CD4-positive, alpha-beta T cell (primary cell): Measurements from ENCODE around the gene SRC. TPM values are rescaled to one million over a fixed set of nuclear protein-coding genes. Genes with fewer than 3 reads are reported as not detected.
A peak's percentile ranks its signal among the peaks of the same experiment; 100 is the strongest.

Experiments used
- ATAC-seq: fragments of 200-7000 bp; cut with Tn5 transposase; one replicate; pipeline ENCODE4 v1.10.0; 2022; ENCODE audit warnings: mild to moderate bottlenecking; ENCODE audit not compliant: poor library complexity
- CTCF ChIA-PET: fragments of 350-600 bp; sonication (Branson Sonifier 250); formaldehyde crosslinking; loops from one replicate; lab custom pipeline; 2021; ENCODE audit warnings: antibody characterized with exemption, inconsistent platforms; lab: Charles Lee
- POLR2A ChIA-PET: fragments of 350-600 bp; sonication (Branson Sonifier 250); formaldehyde crosslinking; loops from one replicate; lab custom pipeline; 2021; ENCODE audit warnings: antibody characterized with exemption, inconsistent platforms; lab: Charles Lee
- DNase-seq, 14 experiments: peaks; one replicate each; pipeline ENCODE4 v3.0.0-alpha.2; 2013 to 2020; ENCODE audit warnings: mixed read lengths in 2 of 14
- H3K27ac ChIP-seq, 2 donors: one replicate each; pipeline versions ENCODE4 v1.5.1 to v1.7.0; 2013; ENCODE audit warnings: low read length in 2 of 2, low read depth in 1 of 2, mild to moderate bottlenecking in 1 of 2
- H3K27me3 ChIP-seq, 2 experiments: 1 replicate in 1 of 2; 2 replicates in 1 of 2; pipeline versions ENCODE4 v1.6.1 to v1.7.0; 2013; ENCODE audit warnings: low read length in 2 of 2, control low read depth in 1 of 2, mild to moderate bottlenecking in 1 of 2, moderate library complexity in 1 of 2; ENCODE audit not compliant: insufficient read depth in 2 of 2, control insufficient read depth in 1 of 2
- H3K36me3 ChIP-seq: one replicate; pipeline ENCODE4 v1.6.1; 2013; ENCODE audit warnings: low read length, control low read depth; ENCODE audit not compliant: insufficient read depth
- H3K4me1 ChIP-seq: one replicate; pipeline ENCODE4 v1.6.1; 2013; ENCODE audit warnings: low read length, control low read depth; ENCODE audit not compliant: insufficient read depth
- H3K4me3 ChIP-seq: one replicate; pipeline ENCODE4 v1.5.1; 2013; ENCODE audit warnings: mild to moderate bottlenecking, low read length, moderate library complexity
- H3K9me3 ChIP-seq, 2 experiments: 1 replicate in 1 of 2; 2 replicates in 1 of 2; pipeline versions ENCODE4 v1.6.1 to v1.7.0; 2013; ENCODE audit warnings: low read length in 2 of 2, mild to moderate bottlenecking in 2 of 2, control low read depth in 1 of 2, moderate library complexity in 1 of 2; ENCODE audit not compliant: control insufficient read depth in 1 of 2, insufficient read depth in 1 of 2
- H3K27ac Mint-ChIP-seq: one replicate; pipeline ENCODE4 v1.8.0; 2020; ENCODE audit warnings: mixed read lengths
- H3K27me3 Mint-ChIP-seq: one replicate; pipeline ENCODE4 v1.8.0; 2021; ENCODE audit warnings: mixed read lengths
- H3K36me3 Mint-ChIP-seq: one replicate; pipeline ENCODE4 v1.8.0; 2021; ENCODE audit warnings: low read depth, mixed read lengths
- H3K4me1 Mint-ChIP-seq: one replicate; pipeline ENCODE4 v1.8.0; 2021; ENCODE audit warnings: low read depth, mixed read lengths
- H3K4me3 Mint-ChIP-seq: one replicate; pipeline ENCODE4 v1.8.0; 2020; ENCODE audit warnings: mild to moderate bottlenecking, mixed read lengths
- H3K9me3 Mint-ChIP-seq: one replicate; pipeline ENCODE4 v1.8.0; 2020; ENCODE audit warnings: mixed read lengths
- intact Hi-C, 2 experiments: fragments of 100-400 bp; cut with DNase I in 1 of 2; cut with micrococcal nuclease in 1 of 2; formaldehyde crosslinking; loops; one replicate each; pipeline versions ENCODE4 v1.15.1 to v1.9.0; 2023 to 2025; cut with DNase I, micrococcal nuclease
- total RNA-seq, 174 experiments: library from RNA in 2 of 174; stranded (reverse) in 2 of 174; gene quantifications; one replicate each; pipeline ENCODE4 v1.2.3 and lab custom pipeline; 2021 to 2026
- TF ChIP-seq, protein P1 (sequence below): fragments of 200-600 bp; IDR thresholded peaks from one replicate; pipeline ENCODE4 v1.8.0; 2022; ENCODE audit warnings: antibody characterized with exemption, mild to moderate bottlenecking

SRC gene
- total RNA-seq, 2 experiments from 2014 or later: 2.5 to 3.1 TPM

DNA sequence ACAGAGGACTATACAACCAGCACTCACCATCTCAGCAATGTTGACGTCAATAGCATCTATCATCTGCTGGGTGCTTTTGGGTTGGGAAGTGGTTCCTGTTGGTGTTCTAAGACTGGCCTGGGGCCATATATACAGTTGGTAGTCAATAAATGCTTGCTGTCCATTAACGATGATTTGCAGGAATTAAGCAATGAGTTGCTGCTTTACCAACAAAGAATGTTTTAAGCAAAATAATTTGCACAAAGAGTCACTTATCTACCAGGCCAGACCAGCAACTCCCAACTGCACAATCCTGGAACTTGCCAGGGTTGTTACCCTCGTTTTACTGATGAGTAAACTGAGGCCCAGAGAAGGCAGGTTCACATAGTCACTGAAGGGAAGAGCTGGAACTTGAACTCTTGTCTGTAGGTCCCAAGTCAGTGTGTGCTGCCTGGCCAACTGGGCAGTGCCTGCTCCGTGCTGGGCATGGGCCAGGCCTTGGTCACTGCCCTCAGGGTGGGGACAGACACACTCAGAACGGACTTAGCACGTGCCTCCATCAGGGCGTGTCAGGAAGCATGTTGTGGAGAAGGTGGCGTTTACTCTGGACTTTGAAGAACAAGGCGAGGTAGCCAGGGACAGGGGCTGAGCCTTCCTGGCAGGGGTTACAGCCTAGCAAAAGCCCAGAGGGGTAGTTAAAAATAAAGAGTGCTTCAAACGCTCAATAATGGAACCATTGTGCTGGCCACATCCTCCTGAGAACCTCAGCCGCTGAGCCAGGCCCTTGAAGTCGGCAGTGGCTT, 2.5 kb upstream of the SRC start:
- Mint-ChIP-seq H3K27ac (no peak overlapping the region), H3K27me3 (no peaks in the 10 kb centered on the region), H3K4me1 (peaks cover 21% of the 10 kb centered on the region), H3K9me3 (no peaks in the 10 kb centered on the region), H3K36me3 (no peaks in the 10 kb centered on the region), H3K4me3 (peak overlapping the region; percentile 86)
- ATAC-seq: no peak
- H3K4me1 ChIP-seq: peaks cover 12% of the 10 kb centered on the region
- no peak overlapping the region for H3K4me3 ChIP-seq
- TF ChIP-seq, protein P1, sequence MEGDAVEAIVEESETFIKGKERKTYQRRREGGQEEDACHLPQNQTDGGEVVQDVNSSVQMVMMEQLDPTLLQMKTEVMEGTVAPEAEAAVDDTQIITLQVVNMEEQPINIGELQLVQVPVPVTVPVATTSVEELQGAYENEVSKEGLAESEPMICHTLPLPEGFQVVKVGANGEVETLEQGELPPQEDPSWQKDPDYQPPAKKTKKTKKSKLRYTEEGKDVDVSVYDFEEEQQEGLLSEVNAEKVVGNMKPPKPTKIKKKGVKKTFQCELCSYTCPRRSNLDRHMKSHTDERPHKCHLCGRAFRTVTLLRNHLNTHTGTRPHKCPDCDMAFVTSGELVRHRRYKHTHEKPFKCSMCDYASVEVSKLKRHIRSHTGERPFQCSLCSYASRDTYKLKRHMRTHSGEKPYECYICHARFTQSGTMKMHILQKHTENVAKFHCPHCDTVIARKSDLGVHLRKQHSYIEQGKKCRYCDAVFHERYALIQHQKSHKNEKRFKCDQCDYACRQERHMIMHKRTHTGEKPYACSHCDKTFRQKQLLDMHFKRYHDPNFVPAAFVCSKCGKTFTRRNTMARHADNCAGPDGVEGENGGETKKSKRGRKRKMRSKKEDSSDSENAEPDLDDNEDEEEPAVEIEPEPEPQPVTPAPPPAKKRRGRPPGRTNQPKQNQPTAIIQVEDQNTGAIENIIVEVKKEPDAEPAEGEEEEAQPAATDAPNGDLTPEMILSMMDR: no peak
- no peaks in the 10 kb centered on the region for H3K9me3 ChIP-seq
- DNase-seq: no peak
- intact Hi-C loops: no loop called here
- ChIA-PET CTCF (no interaction called here), POLR2A (no interaction called here)
- H3K27me3 ChIP-seq: no peaks in the 10 kb centered on the region
- H3K36me3 ChIP-seq: no peaks in the 10 kb centered on the region
- no peak overlapping the region for H3K27ac ChIP-seq

DNA sequence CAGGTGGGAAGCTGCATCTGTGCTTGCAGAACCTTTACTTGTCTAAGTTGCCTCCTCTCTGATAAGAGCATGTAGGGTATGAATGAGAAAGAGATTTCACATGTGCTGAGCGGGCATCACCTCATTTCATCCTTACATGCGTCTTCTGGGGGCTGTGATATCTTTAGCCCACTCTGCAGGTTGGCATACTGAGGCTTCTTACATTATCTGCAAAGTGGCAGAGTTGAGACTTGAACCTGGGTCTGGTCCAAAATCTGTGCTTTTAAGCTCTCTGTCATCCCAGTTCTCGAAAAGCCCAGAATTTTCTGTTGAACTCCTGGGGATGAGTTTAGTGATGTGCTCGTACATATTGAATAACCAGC, 2.0 kb upstream of the SRC start:
- ChIA-PET POLR2A (no interaction called here), CTCF (no interaction called here)
- TF ChIP-seq, protein P1: no peak
- H3K4me3 ChIP-seq: no peak overlapping the region
- H3K4me1 ChIP-seq: peaks cover 12% of the 10 kb centered on the region
- Mint-ChIP-seq H3K9me3 (no peaks in the 10 kb centered on the region), H3K4me1 (peaks cover 21% of the 10 kb centered on the region), H3K27ac (no peak overlapping the region), H3K36me3 (no peaks in the 10 kb centered on the region), H3K4me3 (peak overlapping the region; percentile 86), H3K27me3 (no peaks in the 10 kb centered on the region)
- intact Hi-C loops: no loop called here
- no peak for ATAC-seq
- no peaks in the 10 kb centered on the region for H3K9me3 ChIP-seq
- no peaks in the 10 kb centered on the region for H3K36me3 ChIP-seq
- no peaks in the 10 kb centered on the region for H3K27me3 ChIP-seq
- no peak overlapping the region for H3K27ac ChIP-seq
- no peak for DNase-seq

DNA sequence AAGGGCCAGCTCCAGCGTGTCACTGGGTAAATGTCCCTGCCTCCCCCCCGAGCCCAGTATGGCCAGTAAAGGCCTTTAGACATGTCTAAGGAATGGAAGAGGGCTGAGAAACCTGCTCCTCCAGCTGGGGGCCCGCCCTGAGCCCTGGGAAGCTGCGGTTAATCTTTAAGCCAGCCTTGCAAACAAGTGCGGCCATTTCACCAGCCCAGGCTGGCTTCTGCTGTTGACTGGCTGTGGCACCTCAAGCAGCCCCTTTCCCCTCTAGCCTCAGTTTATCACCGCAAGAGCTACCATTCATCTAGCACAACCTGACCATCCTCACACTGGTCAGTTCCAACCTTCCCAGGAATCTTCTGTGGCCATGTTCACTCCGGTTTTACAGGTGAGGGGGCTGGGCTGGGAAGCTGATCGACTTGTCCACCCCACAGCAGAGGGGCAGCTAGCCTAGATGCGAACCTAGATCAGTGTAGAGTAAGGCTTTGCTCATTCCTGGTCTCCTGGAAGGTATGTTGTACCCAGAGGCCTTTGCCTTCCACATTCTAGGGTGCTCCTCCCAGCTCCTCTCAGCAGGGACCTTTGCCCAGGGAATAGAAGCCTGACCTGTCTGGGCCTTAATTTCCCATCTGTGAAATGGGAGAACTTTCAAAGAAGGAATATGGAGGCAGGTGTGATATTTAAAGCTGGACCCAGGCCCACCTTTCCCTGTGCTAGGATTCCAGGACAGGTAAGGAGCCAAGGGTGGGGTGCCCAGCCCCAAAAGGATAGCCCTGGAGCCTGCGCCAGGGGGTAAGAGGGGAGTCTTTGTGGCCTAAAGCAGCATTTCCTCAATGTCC, 1.2 kb upstream of the SRC start:
- CTCF ChIA-PET: interaction anchor here (0.7 kb wide), 1 partner anchor 18 kb away, joined by 3 read pairs; no protein-coding TSS in a partner anchor

More for the DNA sequence above, 1.2 kb upstream of the SRC start:
- Mint-ChIP-seq H3K4me1 (peaks cover 21% of the 10 kb centered on the region), H3K27ac (peak overlapping the region; percentile 17), H3K27me3 (no peaks in the 10 kb centered on the region), H3K4me3 (peak overlapping the region; percentile 86), H3K9me3 (no peaks in the 10 kb centered on the region), H3K36me3 (no peaks in the 10 kb centered on the region)
- TF ChIP-seq, protein P1: no peak
- intact Hi-C loops: loop anchor here in 1 of 2 experiments (5.0 kb wide), 1 partner anchor 52 kb away; no protein-coding TSS in a partner anchor
- Histone ChIP-seq H3K4me1 (peaks cover 12% of the 10 kb centered on the region), H3K4me3 (peak overlapping the region; percentile 57), H3K36me3 (no peaks in the 10 kb centered on the region), H3K27ac (no peak overlapping the region), H3K27me3 (no peaks in the 10 kb centered on the region), H3K9me3 (no peaks in the 10 kb centered on the region)
- DNase-seq (no peak), ATAC-seq (no peak)
- POLR2A ChIA-PET: no interaction called here
